Dendritic cell treated with granulocyte-macrophage colony-stimulating factor and Interleukin-4, amounts not matched to agents 40 ng/mL and 50 ng/mL, for 4 days (primary cell): ENCODE data around the gene CRIM1.
A peak's percentile ranks its signal among the peaks of the same experiment; 100 is the strongest.

ENCODE experiments used
- H3K27ac Mint-ChIP-seq: one replicate; pipeline ENCODE4 v1.8.0; 2022; ENCODE audit warnings: mild to moderate bottlenecking, mixed read lengths
- H3K27me3 Mint-ChIP-seq: one replicate; pipeline ENCODE4 v1.8.0; 2022; ENCODE audit warnings: mild to moderate bottlenecking, mixed read lengths
- H3K36me3 Mint-ChIP-seq: one replicate; pipeline ENCODE4 v1.8.0; 2022; ENCODE audit warnings: low read depth, mixed read lengths
- H3K4me1 Mint-ChIP-seq: one replicate; pipeline ENCODE4 v1.8.0; 2022; ENCODE audit warnings: low read depth, mixed read lengths
- H3K4me3 Mint-ChIP-seq: one replicate; pipeline ENCODE4 v1.8.0; 2022; ENCODE audit warnings: mild to moderate bottlenecking, moderate library complexity, mixed read lengths
- H3K9me3 Mint-ChIP-seq: one replicate; pipeline ENCODE4 v1.8.0; 2022; ENCODE audit warnings: mixed read lengths
- intact Hi-C: fragments of 100-400 bp; cut with micrococcal nuclease; formaldehyde crosslinking; loops from one replicate; pipeline ENCODE4 v1.15.0; 2022

CRIM1 gene

GRCh38 chr2:36423172-36423571 lies 67.6 kb downstream of the CRIM1 start:
- intact Hi-C loops, result no loop called here
- H3K4me1 Mint-ChIP-seq, result peaks cover 6% of the 10 kb centered on the region
- no peaks in the 10 kb centered on the region for H3K36me3 Mint-ChIP-seq
- no peaks in the 10 kb centered on the region for H3K9me3 Mint-ChIP-seq
- no peaks in the 10 kb centered on the region for H3K27me3 Mint-ChIP-seq
- H3K4me3 Mint-ChIP-seq, result no peak overlapping the region
- no peak overlapping the region for H3K27ac Mint-ChIP-seq

- intact Hi-C loops, result no loop called here
- H3K4me3 Mint-ChIP-seq, result no peak overlapping the region
- no peaks in the 10 kb centered on the region for H3K27me3 Mint-ChIP-seq
- H3K4me1 Mint-ChIP-seq, result peaks cover 2% of the 10 kb centered on the region
- H3K9me3 Mint-ChIP-seq, result no peaks in the 10 kb centered on the region
- no peaks in the 10 kb centered on the region for H3K36me3 Mint-ChIP-seq
- H3K27ac Mint-ChIP-seq, result no peak overlapping the region
Observed at GRCh38 chr2:36423619-36424120, 68.1 kb downstream of the CRIM1 start.

DNA sequence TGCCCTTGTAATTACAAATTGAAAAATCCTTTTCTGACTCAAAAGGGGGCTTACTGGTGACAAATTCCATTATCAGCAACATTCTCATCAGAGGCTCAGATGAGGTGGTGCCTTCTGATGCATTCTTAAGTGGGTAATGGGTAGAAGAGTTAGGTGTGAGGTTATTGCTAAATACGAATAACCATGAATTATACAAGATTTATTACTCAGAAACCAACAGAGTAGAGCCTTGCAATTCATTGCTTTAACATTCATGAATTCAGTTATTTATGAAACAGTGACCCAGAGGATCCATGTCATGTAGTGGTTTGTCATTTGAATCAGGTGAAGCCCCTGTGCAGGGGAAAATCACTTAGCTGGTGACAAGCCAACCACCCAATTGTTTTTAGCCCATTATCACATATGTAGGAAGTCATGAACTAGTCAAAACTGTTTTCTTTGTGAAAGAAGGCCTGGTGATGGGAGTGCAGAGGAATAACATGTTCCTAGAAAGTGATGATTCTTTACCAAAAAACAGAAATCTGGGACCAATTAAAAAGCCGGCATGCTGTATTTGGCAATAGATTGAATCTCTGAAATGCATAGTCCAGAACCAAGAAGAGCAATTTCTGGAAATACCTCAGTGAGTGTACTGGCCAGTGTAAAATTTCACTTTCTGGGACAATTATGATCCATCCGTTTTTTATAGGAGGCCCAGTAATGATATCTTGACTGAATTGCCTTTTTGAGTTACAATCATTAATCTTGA lies 70.2 kb downstream of the CRIM1 start:
- Mint-ChIP-seq H3K36me3 (no peaks in the 10 kb centered on the region), H3K4me3 (no peak overlapping the region), H3K4me1 (no peaks in the 10 kb centered on the region), H3K27me3 (no peaks in the 10 kb centered on the region), H3K9me3 (no peaks in the 10 kb centered on the region), H3K27ac (no peak overlapping the region)
- intact Hi-C loops, result no loop called here

- no peaks in the 10 kb centered on the region for H3K9me3 Mint-ChIP-seq
- no peak overlapping the region for H3K27ac Mint-ChIP-seq
- intact Hi-C loops, result no loop called here
- no peaks in the 10 kb centered on the region for H3K27me3 Mint-ChIP-seq
- H3K4me3 Mint-ChIP-seq, result no peak overlapping the region
- no peaks in the 10 kb centered on the region for H3K36me3 Mint-ChIP-seq
- no peaks in the 10 kb centered on the region for H3K4me1 Mint-ChIP-seq
Observed at GRCh38 chr2:36427790-36428243, 72.2 kb downstream of the CRIM1 start.

GRCh38 chr2:36430549-36430948 lies 75.0 kb downstream of the CRIM1 start:
- intact Hi-C loops, result no loop called here
- Mint-ChIP-seq H3K27ac (no peak overlapping the region), H3K4me1 (no peaks in the 10 kb centered on the region), H3K36me3 (no peaks in the 10 kb centered on the region), H3K9me3 (no peaks in the 10 kb centered on the region), H3K27me3 (no peaks in the 10 kb centered on the region), H3K4me3 (no peak overlapping the region)

DNA sequence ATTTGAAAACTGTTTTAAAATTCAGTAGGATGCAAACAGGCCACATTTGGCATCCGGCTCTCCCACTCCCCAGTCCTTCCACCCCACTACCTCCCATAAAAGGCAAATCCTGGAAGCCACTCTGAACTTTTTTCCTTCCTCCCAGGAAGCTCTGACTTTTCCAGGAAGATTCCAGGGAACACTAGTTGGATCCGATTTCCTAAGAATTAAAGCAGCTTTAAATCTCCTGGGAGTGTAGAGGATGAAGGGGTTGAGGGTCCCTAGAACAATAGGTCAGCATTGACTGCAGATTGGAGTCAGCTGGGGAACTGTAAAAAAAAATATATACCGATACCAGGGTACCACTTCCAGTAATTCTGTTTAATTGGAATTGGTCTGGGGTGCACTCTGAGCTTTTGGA lies 76.9 kb downstream of the CRIM1 start:
- Mint-ChIP-seq H3K27me3 (no peaks in the 10 kb centered on the region), H3K4me3 (no peak overlapping the region), H3K27ac (no peak overlapping the region), H3K36me3 (no peaks in the 10 kb centered on the region), H3K4me1 (no peaks in the 10 kb centered on the region), H3K9me3 (no peaks in the 10 kb centered on the region)
- intact Hi-C loops, result no loop called here

DNA sequence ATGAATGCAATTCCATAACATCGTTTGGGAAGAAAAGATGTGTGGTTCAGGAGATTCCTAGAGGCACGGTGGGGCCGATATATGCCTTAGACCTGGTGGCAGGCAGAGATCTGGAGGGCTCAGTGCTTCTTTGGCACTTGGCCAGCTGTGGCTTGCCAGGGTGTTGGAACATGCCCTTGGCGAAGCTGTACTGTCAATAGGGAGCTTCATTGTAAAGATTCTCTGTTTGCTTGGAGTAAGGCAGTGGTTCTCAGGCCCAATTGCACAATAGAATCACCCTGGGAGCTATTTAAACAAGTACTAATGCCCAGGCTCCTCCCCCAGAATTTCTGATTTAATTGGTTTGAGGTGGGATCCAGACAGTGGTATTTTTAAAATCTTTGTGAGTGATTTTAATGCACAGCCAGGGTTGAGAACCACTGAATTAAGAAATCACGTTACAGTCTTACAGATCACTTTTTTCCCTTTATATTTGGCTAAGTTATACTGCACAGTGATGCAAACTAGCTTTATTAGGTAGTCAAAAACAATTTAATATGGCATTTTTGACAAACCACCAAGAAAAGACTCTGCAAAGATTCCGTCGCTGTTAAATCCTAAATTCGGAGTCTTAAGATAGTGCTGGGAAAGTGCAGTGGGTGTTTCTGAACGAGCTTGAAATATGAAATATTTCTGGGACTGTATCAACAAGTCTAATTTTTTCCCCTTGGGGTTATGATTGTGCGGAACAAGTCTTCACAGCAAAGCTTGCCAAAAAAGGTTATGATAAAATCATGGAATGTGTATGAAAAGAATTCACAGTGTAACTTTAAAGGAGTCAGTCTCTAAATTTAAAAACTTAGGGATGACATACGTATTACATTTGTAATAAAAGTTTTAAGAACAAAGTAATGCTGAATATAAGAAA lies 78.0 kb downstream of the CRIM1 start:
- H3K4me3 Mint-ChIP-seq, result no peak overlapping the region
- intact Hi-C loops, result no loop called here
- no peak overlapping the region for H3K27ac Mint-ChIP-seq
- no peaks in the 10 kb centered on the region for H3K9me3 Mint-ChIP-seq
- H3K36me3 Mint-ChIP-seq, result no peaks in the 10 kb centered on the region
- H3K4me1 Mint-ChIP-seq, result no peaks in the 10 kb centered on the region
- H3K27me3 Mint-ChIP-seq, result no peaks in the 10 kb centered on the region

DNA sequence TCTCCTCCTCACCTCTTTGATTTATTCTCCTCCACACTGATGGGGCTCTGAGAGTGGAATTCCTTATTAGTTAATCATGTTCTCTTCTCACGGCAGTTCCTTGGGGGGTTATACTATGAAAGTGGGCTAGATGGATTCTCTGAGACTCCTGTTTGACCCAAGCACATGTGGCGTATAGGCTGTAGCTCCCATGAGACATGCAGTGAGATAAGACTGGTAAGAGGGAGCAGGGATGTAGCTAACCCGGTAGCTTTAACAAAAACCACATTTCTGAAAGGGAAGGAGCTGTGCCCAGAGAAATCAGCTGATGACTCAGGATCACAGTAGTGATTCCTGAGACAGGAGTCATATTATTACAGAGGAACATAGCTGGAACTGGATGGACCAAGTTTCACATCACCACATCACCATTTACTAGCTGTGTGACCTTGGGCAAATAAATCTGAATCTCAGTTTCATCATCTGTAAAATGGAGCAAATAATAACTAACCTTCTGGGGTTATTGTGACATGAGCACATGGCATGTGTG lies 82.9 kb downstream of the CRIM1 start:
- Mint-ChIP-seq H3K27ac (no peak overlapping the region), H3K9me3 (no peaks in the 10 kb centered on the region), H3K4me3 (no peak overlapping the region), H3K4me1 (peaks cover 26% of the 10 kb centered on the region), H3K36me3 (peaks cover 7% of the 10 kb centered on the region), H3K27me3 (no peaks in the 10 kb centered on the region)
- intact Hi-C loops, result no loop called here

DNA sequence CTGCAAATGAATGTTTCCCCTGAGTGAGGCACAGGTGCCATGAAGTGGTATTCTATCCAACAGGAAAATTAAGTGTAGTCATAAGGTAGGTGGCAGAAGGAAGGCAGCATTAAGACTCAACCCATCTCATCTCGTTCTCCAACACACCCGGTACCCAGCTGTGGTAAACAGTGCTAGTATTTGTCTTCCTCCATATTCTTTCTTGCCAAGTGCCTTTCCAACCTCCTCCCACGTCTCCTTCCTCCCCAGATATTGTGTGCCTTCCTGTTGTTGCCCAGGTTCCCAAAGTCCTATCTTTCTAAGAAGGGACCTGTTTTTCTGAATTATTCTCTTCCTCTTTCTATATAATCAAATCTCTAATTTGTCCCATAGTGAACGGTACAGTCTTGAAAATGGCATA lies 83.5 kb downstream of the CRIM1 start:
- peaks cover 26% of the 10 kb centered on the region for H3K4me1 Mint-ChIP-seq
- intact Hi-C loops, result no loop called here
- no peaks in the 10 kb centered on the region for H3K27me3 Mint-ChIP-seq

GRCh38 chr2:36441065-36441625 lies 85.6 kb downstream of the CRIM1 start:
- Mint-ChIP-seq H3K27ac (no peak overlapping the region), H3K4me3 (no peak overlapping the region)

More for the DNA sequence above, 83.5 kb downstream of the CRIM1 start:
- Mint-ChIP-seq H3K27ac (no peak overlapping the region), H3K36me3 (peaks cover 8% of the 10 kb centered on the region), H3K9me3 (no peaks in the 10 kb centered on the region), H3K4me3 (no peak overlapping the region)

DNA sequence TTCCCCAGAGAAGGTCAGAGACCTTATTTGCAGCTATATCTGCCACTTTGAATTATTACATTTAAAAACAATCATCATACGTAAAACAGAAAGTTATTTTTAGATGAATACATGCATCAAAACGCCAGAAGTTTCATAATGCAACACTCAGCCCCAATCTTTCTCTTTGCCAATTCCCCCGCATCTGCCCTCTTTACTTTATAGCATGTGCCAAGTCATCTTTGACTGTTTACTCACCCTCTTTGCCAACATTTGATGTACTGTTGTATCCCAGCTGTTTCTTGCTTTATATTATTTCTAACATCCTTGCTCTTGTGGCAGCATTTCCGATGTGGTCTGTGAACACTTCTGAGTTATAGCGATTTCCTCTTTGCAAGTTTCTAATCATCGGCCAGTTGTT lies 86.2 kb downstream of the CRIM1 start:
- intact Hi-C loops, result no loop called here
- Mint-ChIP-seq H3K9me3 (no peaks in the 10 kb centered on the region), H3K36me3 (peaks cover 18% of the 10 kb centered on the region), H3K27ac (no peak overlapping the region), H3K4me1 (peaks cover 26% of the 10 kb centered on the region), H3K27me3 (no peaks in the 10 kb centered on the region), H3K4me3 (peak overlapping the region; percentile 45)

More at GRCh38 chr2:36441065-36441625, 85.6 kb downstream of the CRIM1 start:
- intact Hi-C loops, result no loop called here
- Mint-ChIP-seq H3K4me1 (peaks cover 26% of the 10 kb centered on the region), H3K9me3 (no peaks in the 10 kb centered on the region), H3K27me3 (no peaks in the 10 kb centered on the region), H3K36me3 (peaks cover 18% of the 10 kb centered on the region)

- Mint-ChIP-seq H3K9me3 (no peaks in the 10 kb centered on the region), H3K27ac (no peak overlapping the region), H3K4me3 (no peak overlapping the region), H3K27me3 (no peaks in the 10 kb centered on the region), H3K4me1 (peaks cover 20% of the 10 kb centered on the region), H3K36me3 (peaks cover 24% of the 10 kb centered on the region)
- intact Hi-C loops, result no loop called here
Observed at GRCh38 chr2:36444216-36444936, 88.8 kb downstream of the CRIM1 start.

- Mint-ChIP-seq H3K4me1 (peaks cover 20% of the 10 kb centered on the region), H3K9me3 (no peaks in the 10 kb centered on the region), H3K36me3 (peaks cover 24% of the 10 kb centered on the region), H3K4me3 (no peak overlapping the region), H3K27me3 (no peaks in the 10 kb centered on the region), H3K27ac (no peak overlapping the region)
- intact Hi-C loops, result no loop called here
Observed at GRCh38 chr2:36445185-36445866, 89.7 kb downstream of the CRIM1 start.
